KG1 (cell line): ENCODE measurements around the gene RUNX3.

Experiments
- DNase-seq: peaks from one replicate; lab custom pipeline; 2025; lab: John Stamatoyannopoulos, UW

Gene RUNX3

GRCh38 chr1:24881034-24881433 lies 49.0 kb downstream of the RUNX3 start:
- no peak for DNase-seq

DNA sequence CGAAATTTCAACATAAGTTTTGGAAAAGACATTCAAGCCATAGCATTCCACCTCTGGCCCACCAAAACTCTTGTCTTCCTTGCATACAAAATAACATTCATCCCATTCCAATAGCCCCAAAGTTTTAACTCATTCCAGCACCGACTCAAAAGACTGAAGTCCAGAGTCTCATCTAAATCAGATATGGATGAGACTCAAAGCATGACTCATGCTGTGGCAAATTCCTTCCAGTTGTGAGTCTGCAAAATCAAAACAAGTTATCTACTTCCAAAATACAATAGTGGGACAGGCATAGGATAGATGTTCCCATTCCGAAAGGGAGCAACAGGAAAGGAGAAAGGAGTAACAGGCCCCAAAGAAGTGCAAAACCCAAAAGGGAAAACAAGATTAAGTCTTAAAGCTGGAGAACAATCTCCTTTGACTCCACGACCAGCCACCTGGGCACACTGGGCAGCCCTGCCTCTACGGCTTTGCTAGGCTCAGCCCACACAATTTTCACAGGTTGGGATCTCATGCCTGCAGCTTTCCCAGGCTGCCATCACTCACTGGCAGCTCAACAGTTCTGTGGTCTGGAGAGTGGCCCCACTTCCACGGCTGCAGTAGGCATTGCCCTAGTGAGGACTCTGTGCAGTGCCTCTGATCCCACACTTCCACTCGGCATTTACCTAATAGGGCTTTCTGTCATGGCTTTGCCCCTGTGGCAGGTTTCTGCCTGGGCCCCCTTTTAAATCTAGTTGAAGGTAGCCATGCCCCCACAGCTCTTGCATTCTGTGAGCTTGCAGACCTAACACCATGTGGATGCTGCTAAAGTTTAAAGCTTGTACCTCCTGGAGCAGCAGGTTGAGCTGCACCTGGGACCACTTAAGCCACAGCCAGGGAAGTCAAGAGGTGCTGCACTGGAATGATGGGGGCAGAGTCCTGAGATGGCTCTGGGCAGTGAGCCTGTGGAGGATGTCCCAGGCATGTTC lies 51.0 kb downstream of the RUNX3 start:
- no peak for DNase-seq

DNA sequence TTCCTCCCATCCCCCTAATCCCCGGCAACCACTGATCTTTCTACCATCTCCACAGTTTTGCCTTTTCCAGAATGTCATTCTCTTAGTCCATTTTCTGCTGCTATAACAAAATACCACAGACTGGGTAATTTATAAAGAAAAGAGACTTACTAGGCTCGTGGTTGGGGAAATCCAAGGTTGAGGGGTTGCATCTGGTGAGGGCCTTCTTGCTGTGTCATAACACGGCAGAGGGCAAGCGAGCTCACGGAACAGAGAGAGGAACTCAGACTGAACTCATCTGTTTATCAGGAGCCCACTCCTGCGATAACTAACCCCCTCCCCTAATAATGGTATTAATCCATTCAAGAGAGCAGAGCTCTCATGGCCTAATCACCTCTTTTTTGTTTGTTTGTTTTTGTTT lies 52.0 kb downstream of the RUNX3 start:
- DNase-seq, result no peak

GRCh38 chr1:24875991-24876506 lies 54.0 kb downstream of the RUNX3 start:
- no peak for DNase-seq

DNA sequence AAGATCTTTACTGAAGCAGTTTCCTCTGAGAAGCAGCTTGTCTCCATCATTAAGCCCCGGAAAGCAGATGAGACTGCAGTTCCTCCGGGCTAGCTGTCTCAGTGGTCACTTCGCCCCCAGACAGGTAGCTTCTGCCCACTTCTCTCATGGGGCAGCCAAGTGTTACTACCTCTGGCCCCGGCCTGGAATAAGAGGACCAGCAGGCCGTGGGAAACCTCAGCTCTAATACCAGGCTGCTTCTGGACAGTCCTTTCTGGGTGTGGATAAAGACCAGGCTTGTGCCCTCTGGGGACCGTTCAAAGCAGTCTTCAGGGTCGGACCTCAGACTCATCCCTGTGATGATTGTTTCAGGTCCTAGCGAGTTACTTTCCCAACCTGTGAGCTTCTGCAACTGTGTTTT lies 54.8 kb downstream of the RUNX3 start:
- DNase-seq, result no peak

DNA sequence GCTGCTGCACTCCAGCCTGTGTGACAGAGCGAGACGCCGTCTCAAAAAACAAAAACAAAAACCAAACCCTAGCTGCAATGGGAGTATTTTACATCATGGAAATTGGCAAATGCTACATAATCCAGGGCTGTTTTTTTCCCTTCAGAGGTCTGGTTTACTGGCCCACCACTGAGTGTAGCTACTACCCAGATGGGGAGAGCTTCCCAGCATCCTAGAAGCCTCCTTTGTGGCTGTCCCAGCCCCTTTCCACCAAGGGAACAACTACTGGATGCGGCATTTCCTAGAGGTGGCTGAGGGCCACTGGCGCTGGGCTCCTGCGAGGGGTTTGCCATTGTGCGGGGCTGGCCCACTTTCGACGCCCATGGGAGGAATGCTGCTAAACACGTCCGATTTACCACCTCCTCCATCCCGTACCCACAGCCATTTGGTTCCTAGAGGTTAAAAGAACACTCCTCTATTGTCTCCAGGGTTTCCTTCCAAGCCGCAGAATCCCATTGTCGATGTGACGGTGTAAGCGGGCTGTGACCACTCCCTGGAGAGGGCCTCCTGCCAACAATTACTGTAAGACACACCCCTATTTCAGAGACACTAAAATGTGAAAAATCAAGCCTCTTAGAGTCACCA lies 55.4 kb downstream of the RUNX3 start:
- DNase-seq, result no peak

DNA sequence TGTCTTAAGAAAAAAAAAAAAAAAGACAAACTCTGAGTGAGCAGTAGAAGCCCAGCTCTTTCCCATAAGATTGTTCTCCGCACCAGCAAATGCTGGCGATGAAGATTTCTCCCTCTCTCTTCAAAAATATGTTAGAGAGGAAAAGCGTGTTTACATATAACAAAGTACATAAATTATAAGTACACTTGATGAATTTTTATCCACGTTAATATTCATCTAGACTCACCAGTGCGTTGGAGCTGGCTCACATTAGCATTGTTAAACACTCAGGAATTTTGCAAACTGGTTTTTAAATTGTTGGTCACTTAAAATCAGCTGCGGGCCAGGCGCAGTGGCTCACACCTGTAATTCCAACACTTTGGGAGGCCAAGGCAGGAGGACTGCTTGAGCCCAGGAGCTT lies 56.0 kb downstream of the RUNX3 start:
- DNase-seq, result no peak

DNA sequence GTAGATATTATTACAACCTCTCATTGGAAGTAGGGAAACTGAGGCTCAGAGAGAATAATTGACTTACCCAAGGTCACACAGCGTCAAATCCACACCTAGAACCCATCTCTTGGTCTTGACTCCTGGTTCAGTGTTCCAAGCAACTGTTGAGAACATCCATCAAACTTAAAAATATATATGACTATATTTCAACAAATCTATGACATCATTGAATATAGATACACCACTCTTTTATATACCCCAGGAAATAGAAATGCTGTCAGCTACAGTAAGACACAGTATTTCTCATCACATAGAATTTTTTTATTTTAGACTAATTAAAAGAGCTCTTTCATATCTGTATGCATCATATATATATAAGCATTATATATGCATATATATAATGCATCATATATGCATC lies 56.9 kb downstream of the RUNX3 start:
- no peak for DNase-seq

- DNase-seq, result peak; percentile 82
Observed at GRCh38 chr1:24872061-24872850, 57.8 kb downstream of the RUNX3 start.

- no peak for DNase-seq
Observed at GRCh38 chr1:24871306-24871901, 58.7 kb downstream of the RUNX3 start.

DNA sequence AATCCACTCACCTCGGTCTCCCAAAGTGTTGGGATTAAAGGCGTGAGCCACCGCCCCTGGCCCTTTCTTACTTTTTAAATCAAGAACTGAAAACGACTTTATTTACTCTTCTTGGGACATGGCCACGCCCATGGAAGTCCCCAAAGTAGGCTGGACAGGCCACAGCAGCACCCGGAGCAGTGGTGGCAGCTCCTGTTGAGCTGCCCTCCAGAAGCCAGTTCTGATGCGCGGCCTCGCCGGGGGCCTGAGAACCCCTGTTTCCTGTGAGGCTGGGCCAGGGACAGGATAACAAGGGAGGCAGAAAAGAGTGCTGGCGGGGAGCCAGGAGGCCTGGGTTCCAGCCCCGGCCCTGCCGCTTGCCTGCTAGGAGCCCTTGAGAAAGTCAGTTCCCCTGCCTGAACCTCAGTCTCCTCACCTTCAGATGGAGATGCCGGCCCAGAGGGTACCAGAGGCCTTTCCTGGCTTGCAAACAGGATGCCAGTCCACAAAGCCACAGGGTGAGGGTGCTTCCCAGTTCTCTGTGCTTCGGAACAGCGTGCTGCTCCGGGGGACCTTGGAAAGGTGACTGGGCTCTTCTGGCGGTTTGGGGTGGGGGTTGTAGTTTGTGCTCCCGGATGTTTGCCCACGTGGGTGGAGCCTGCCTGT lies 59.4 kb downstream of the RUNX3 start:
- peak; percentile 55 for DNase-seq

DNA sequence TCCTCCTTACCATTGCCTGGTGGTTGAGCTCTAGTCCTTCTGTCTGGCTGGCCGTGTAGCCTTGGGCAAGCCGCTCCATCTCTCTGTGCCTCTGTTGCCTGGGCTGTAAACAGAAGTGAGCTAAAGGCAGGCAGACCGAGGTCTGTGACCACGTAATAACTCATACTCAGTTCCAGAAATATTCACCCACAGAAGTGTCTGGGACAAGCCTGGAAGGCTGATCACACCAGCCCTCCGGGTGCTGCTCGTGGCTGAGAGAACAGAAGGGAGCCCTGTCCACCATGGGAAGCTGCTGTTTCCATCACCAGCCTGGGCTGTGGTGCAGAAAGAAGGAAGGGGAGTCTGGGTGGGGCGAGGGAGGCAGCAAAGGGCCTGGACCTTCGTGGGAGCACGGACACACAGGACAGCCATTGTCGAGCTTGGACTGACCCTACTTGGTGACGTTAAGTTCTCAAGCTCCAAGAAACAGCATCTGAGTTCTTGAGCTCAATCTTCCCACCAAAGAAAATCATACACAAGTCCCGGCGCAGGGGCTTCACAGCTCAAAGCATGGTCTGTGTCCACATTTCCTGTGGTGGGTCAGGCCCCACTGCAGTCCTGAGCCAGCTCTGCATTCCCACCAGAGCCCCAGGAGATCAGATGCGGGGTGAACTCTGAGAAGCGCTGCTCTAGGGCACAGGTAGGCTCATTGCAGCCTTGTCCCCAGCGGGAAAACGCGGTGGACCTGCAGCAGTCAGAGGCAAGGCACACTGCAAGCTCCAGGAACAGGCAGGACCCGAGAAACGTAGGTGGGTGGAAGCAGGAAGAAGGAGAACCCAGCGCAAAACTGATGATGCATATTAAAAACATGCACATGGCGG lies 61.8 kb downstream of the RUNX3 start:
- DNase-seq, result no peak

GRCh38 chr1:24867084-24867870 lies 62.8 kb downstream of the RUNX3 start:
- no peak for DNase-seq

DNA sequence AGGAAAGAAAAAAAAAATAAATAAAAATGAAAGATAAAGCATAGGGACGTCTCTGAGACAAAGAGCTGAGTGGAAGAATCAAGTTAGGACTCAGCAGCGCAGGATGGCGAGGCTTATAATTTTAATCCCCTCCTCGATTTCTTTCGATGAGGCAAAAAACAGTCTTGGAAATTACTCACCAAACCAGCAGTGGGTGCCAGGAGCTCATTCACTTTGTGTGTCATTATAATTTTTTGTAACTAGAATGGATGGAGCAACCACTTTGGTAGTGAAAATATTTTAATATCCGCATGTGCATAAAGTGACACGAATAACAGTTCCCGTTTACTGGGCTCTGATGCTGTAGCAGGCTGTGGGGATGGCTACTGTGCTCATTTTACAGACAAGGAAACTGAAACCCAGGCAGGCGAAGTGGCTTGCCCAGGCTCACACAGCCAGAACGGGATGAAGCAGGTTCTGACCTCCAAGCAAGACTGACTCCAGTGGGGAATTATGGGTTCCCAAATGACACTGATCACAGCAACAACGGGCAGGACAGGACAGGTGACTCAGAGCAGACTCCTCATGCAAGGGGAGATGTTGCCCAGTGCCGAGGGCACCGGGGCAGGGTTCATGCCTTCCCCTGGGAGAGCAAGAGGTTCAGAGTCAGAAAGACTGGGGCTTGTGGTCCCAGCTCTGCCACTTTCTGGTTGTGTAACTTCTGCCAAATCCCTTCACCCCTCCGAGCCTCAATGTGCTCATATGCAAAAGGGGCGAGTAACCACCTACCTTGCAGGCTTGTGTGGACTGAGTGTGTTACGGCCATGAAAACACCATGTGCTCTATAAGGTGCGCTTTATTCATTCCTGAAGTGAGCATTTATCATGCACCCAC lies 63.6 kb downstream of the RUNX3 start:
- no peak for DNase-seq

DNA sequence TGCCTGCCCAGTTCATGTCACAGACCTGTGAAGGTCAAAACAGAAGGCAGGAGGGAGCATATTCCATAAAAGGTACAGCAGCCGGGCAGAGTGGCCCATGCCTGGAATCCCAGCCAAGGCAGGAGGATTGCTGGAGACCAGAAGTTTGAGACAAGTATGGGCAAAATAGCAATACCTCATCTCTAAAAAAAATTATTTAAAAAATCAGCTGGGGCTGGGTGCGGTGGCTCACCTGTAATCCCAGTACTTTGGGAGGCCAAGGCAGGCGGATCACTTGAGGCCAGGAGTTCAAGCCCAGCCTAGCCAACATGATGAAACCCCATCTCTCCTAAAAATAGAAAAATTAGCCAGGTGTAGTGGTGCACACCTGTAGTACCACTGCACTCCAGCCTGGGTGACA lies 64.5 kb downstream of the RUNX3 start:
- no peak for DNase-seq

DNA sequence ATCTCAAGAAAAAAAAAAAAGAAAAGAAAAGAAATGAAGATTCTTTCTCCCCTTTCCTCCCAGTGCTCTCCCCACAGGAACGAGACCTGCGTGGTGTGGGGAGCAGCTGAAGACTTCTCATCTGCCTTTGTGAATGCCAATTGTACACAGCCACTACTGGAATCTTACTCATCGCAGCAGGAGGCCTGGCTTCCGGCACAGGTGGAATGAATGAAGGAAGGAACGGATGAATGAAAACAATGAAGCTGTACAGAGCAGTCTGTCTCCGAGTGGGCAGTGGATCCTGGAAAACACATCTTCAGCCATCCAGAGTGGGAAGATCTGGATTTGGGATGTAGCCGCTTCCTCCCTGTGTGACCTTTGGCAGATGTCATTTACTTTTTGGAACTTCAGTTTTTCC lies 64.9 kb downstream of the RUNX3 start:
- no peak for DNase-seq

GRCh38 chr1:24864370-24864777 lies 65.7 kb downstream of the RUNX3 start:
- no peak for DNase-seq

DNA sequence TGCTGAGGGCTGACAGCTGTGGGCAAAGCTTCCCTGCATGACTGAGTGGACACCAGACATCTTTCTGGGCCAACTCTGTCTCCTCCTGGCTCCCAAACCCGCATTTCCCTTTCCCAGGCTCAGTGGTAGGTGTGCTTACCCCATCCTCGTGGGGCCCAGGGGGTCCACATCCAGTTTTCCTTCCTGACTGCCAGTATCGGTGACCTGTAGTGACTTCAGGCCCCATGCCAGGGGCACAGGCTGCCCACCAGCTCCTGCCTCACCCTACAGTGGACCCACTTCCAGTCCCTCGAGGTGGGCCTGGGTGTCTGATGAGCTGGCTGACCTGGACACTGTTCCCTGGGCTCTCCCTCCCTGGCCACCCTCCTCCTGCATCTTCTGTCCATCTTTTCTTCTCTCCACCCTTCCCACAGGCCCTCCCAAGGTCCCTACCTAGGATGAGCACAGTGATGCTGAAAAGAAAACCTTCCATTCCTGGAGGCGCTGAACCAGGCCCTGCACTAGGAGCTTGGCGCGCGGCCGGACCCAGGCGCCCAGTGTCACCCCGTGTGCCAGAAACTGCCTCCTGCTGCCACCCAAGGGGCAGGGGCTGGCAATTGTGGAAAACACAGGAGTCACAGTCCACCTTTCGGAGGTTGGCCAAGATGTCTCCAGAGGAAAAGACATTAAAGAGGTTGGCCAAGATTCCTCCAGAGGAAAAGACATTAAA lies 67.1 kb downstream of the RUNX3 start:
- DNase-seq, result no peak
